HL-60 (cell line): ENCODE measurements around the gene PCED1B.
"Not testable (repeated sequence)": the region's sequence is repeated elsewhere in the genome, so short reads cannot be mapped to it uniquely, and the experiment has no call there.

Source experiments
- DNase-seq, 2 experiments: peaks; one replicate each; pipeline ENCODE4 v3.0.0-alpha.2; 2010 to 2020; ENCODE audit warnings: low read depth in 1 of 2, low spot score in 1 of 2
- H3K27ac ChIP-seq: fragments of 250-450 bp; sonication (Bioruptor Pico); replicated peaks from 2 replicates; pipeline ENCODE4 v1.5.1; 2020; ENCODE audit warnings: mild to moderate bottlenecking, moderate library complexity
- H3K27me3 ChIP-seq: fragments of 250-450 bp; sonication (Bioruptor Pico); 2 replicates; pipeline ENCODE4 v1.5.1; 2021; ENCODE audit warnings: mild to moderate bottlenecking, moderate library complexity; ENCODE audit not compliant: insufficient read depth, poor library complexity, severe bottlenecking
- H3K4me3 ChIP-seq: replicated peaks from 2 replicates; pipeline ENCODE4 v1.5.1; 2011; ENCODE audit warnings: mild to moderate bottlenecking, control low read depth, low read length; ENCODE audit not compliant: insufficient read depth
- CTCF ChIP-seq: IDR thresholded peaks from one replicate; pipeline ENCODE4 v1.5.1; 2011; ENCODE audit warnings: low read length, control low read depth, inconsistent platforms; ENCODE audit not compliant: insufficient read depth
- GABPA ChIP-seq: IDR thresholded peaks from 2 replicates; pipeline ENCODE4 v1.6.1; 2012; ENCODE audit warnings: low read depth
- POLR2AphosphoS5 ChIP-seq: IDR thresholded peaks from 2 replicates; pipeline ENCODE4 v1.6.1; 2012; ENCODE audit warnings: low read depth
- REST ChIP-seq: IDR thresholded peaks from 2 replicates; pipeline ENCODE4 v1.6.1; 2012; ENCODE audit warnings: low read depth; ENCODE audit not compliant: insufficient replicate concordance
- SPI1 ChIP-seq: IDR thresholded peaks from 2 replicates; pipeline ENCODE4 v1.6.1; 2012; ENCODE audit warnings: low read depth, mild to moderate bottlenecking, borderline replicate concordance

Gene PCED1B

GRCh38 chr12:47214001-47214619, 134.7 kb downstream of the PCED1B start:
- no peak for TF ChIP-seq POLR2AphosphoS5
- no peak for TF ChIP-seq SPI1
- TF ChIP-seq CTCF: no peak
- H3K27ac ChIP-seq: no peak overlapping the region
- no peak overlapping the region for H3K4me3 ChIP-seq
- H3K27me3 ChIP-seq: no peaks in the 10 kb centered on the region
- DNase-seq: no peak

- TF ChIP-seq CTCF: no peak
- no peak for TF ChIP-seq POLR2AphosphoS5
- no peak for TF ChIP-seq GABPA
- no peak for TF ChIP-seq SPI1
- TF ChIP-seq REST: no peak
- no peak overlapping the region; the same call in 1 of the 2 replicates for H3K27ac ChIP-seq
- no peak for DNase-seq
- H3K4me3 ChIP-seq: no peak overlapping the region
- no peaks in the 10 kb centered on the region for H3K27me3 ChIP-seq
Observed at GRCh38 chr12:47214771-47215170, 135.3 kb downstream of the PCED1B start.

- peak; percentile 78 to 94 for DNase-seq
- Histone ChIP-seq H3K27ac (peak overlapping the region; percentile 75), H3K27me3 (no peaks in the 10 kb centered on the region), H3K4me3 (peak overlapping the region; percentile 32)
- no peak for TF ChIP-seq CTCF
- TF ChIP-seq REST: peak; percentile 9
- peak; percentile 69 for TF ChIP-seq SPI1
- TF ChIP-seq POLR2AphosphoS5: 0 out of 2 replicates have a peak, but pooled peaks have one; percentile 26
- no peak for TF ChIP-seq GABPA
Observed at GRCh38 chr12:47216150-47216677, 136.8 kb downstream of the PCED1B start.

- peak overlapping the region; percentile 75 for H3K27ac ChIP-seq
- H3K4me3 ChIP-seq, H3K27me3 ChIP-seq, DNase-seq: not testable (repeated sequence)
Observed at GRCh38 chr12:47217595-47217869, 138.1 kb downstream of the PCED1B start.
